ENCODE measurements around the gene AUTS2. TPM values are rescaled to one million over a fixed set of nuclear protein-coding genes. Genes with fewer than 3 reads are reported as not detected.

Gene AUTS2
- total RNA-seq, 1 experiment from 2014 or later = not detected

GRCh38 chr7:70495033-70495376 lies 896.7 kb downstream of the AUTS2 start:
- Mint-ChIP-seq H3K4me3 (ENCODE audit: low read depth, unreplicated experiment) (no peak overlapping the region), H3K4me1 (ENCODE audit: low read depth, unreplicated experiment) (no peaks in the 10 kb centered on the region), H3K27me3 (ENCODE audit: unreplicated experiment) (no peaks in the 10 kb centered on the region), H3K36me3 (ENCODE audit: insufficient read depth, unreplicated experiment) (no peaks in the 10 kb centered on the region), H3K27ac (ENCODE audit: unreplicated experiment) (no peak overlapping the region), H3K9me3 (ENCODE audit: low read depth, unreplicated experiment) (no peaks in the 10 kb centered on the region)
- CTCF ChIA-PET = no interaction called here
- intact Hi-C loops (cut with micrococcal nuclease; ENCODE audit: unreplicated experiment) = no loop called here
- DNase-seq = no peak
- TF ChIP-seq CTCF (IDR thresholded peaks at IDR 0.05; ENCODE audit: unreplicated experiment) = no peak
- no TSS peak for BruUV-seq (replicated peaks)

GRCh38 chr7:70497793-70498192 lies 899.5 kb downstream of the AUTS2 start:
- no peak for DNase-seq
- no peaks in the 10 kb centered on the region for H3K9me3 Mint-ChIP-seq (ENCODE audit: low read depth, unreplicated experiment)
- H3K4me1 Mint-ChIP-seq (ENCODE audit: low read depth, unreplicated experiment) = no peaks in the 10 kb centered on the region
- no TSS peak for BruUV-seq (replicated peaks)
- H3K27me3 Mint-ChIP-seq (ENCODE audit: unreplicated experiment) = no peaks in the 10 kb centered on the region
- CTCF ChIA-PET = no interaction called here
- TF ChIP-seq CTCF (IDR thresholded peaks at IDR 0.05; ENCODE audit: unreplicated experiment) = no peak
- H3K4me3 Mint-ChIP-seq (ENCODE audit: low read depth, unreplicated experiment) = no peak overlapping the region
- H3K27ac Mint-ChIP-seq (ENCODE audit: unreplicated experiment) = no peak overlapping the region
- intact Hi-C loops (cut with micrococcal nuclease; ENCODE audit: unreplicated experiment) = no loop called here
- no peaks in the 10 kb centered on the region for H3K36me3 Mint-ChIP-seq (ENCODE audit: insufficient read depth, unreplicated experiment)

- Mint-ChIP-seq H3K4me3 (ENCODE audit: low read depth, unreplicated experiment) (no peak overlapping the region), H3K36me3 (ENCODE audit: insufficient read depth, unreplicated experiment) (no peaks in the 10 kb centered on the region), H3K4me1 (ENCODE audit: low read depth, unreplicated experiment) (no peaks in the 10 kb centered on the region), H3K27me3 (ENCODE audit: unreplicated experiment) (no peaks in the 10 kb centered on the region), H3K9me3 (ENCODE audit: low read depth, unreplicated experiment) (no peaks in the 10 kb centered on the region), H3K27ac (ENCODE audit: unreplicated experiment) (no peak overlapping the region)
- intact Hi-C loops (cut with micrococcal nuclease; ENCODE audit: unreplicated experiment) = no loop called here
- TF ChIP-seq CTCF (IDR thresholded peaks at IDR 0.05; ENCODE audit: unreplicated experiment) = no peak
- BruUV-seq (replicated peaks) = no TSS peak
- CTCF ChIA-PET = no interaction called here
- no peak for DNase-seq
Observed at GRCh38 chr7:70498232-70498992, 900.1 kb downstream of the AUTS2 start.

DNA sequence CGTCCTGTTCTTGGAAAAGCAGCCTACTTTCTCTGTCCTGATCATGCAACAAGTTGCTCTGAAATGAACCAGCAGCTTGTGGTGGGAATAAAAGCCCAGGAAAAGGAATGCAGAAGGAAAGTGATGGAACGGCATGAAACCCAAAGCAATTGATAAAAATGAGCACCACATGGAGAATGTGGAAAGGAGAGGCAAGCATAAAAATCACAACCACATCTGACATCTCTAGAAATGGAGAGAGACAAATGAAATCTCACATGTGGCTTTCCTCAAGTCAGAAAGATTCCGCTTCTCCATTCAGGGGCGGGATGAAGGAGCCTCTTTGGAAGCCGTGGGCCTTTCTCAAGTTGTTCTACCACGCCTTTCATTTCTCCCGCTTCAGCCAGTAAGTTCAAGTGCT lies 902.0 kb downstream of the AUTS2 start:
- no peaks in the 10 kb centered on the region for H3K4me1 Mint-ChIP-seq (ENCODE audit: low read depth, unreplicated experiment)
- CTCF ChIA-PET = no interaction called here
- no peak overlapping the region for H3K27ac Mint-ChIP-seq (ENCODE audit: unreplicated experiment)
- no peak for DNase-seq
- no TSS peak for BruUV-seq (replicated peaks)
- intact Hi-C loops (cut with micrococcal nuclease; ENCODE audit: unreplicated experiment) = no loop called here
- H3K9me3 Mint-ChIP-seq (ENCODE audit: low read depth, unreplicated experiment) = no peaks in the 10 kb centered on the region
- no peaks in the 10 kb centered on the region for H3K36me3 Mint-ChIP-seq (ENCODE audit: insufficient read depth, unreplicated experiment)
- H3K27me3 Mint-ChIP-seq (ENCODE audit: unreplicated experiment) = no peaks in the 10 kb centered on the region
- no peak for TF ChIP-seq CTCF (IDR thresholded peaks at IDR 0.05; ENCODE audit: unreplicated experiment)
- no peak overlapping the region for H3K4me3 Mint-ChIP-seq (ENCODE audit: low read depth, unreplicated experiment)
